COR-L47 (cell line): ENCODE data around the gene SULT4A1.

Source experiments
- DNase-seq: peaks from one replicate; lab custom pipeline; 2025; lab: John Stamatoyannopoulos, UW

SULT4A1 gene

GRCh38 chr22:43802897-43803495, 59.3 kb downstream of the SULT4A1 start:
- DNase-seq, result no peak

- no peak for DNase-seq
Measured at GRCh38 chr22:43800970-43801369, 61.3 kb downstream of the SULT4A1 start.

- no peak for DNase-seq
Measured at GRCh38 chr22:43798492-43798891, 63.8 kb downstream of the SULT4A1 start.

DNA sequence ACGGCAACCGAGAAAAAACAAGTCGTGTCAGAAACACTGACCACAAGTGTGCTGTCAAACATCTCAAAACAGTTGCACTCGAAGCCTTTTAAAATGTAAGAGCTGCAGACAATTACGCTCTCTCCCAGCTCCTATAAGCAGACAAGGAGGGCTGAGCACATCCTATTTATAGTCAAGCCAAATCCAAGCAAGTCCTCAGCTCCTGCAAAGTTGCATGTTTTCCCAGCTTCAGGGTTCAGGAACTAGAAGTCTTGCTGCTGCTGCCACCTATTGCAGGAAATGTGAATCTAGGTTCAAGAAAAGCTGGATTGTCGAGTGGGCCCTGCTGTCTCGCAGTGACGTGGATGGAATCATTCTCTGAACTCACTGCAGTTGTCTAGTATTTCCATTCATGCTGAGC, 65.7 kb downstream of the SULT4A1 start:
- DNase-seq, result peak; percentile 2

DNA sequence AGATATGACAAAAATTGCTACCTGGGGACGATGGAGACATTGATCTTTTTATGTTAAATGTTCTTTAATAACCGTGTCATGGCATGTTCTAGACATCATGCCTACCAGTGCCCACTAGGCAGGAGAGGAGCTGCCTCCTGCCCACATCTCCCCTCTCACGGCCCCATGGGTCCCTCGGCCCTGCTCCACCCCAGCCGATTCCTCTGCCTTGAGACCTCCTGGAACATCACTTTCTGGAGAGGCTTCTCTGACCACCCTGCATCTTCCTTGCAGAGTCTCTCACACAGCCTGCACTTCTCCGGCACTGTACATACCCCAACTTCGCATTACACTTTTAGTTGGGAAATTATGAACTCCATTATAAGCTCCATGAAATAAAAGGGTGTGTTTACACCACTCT, 67.0 kb downstream of the SULT4A1 start:
- no peak for DNase-seq

GRCh38 chr22:43792905-43793304, 69.4 kb downstream of the SULT4A1 start:
- DNase-seq, result no peak

- DNase-seq, result no peak
Measured at GRCh38 chr22:43789452-43789851, 72.9 kb downstream of the SULT4A1 start.

DNA sequence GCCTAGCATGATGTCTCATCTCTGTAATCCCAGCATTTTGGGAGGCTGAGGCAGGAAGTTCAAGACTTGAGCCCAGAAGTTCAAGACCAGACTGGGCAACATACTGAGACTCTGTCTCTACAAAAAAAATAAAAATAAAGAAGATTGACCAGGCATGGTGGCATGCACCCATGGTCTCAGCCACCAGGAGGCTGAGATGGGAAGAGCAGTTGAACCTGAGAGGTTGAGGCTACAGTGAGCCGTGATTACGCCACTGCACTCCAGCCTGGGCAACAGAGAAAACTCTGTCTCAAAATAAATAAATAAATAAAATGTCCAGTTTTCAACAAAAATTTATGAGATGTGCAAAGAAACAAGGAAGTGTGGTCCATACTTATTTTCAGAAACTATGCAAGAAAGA, 78.5 kb downstream of the SULT4A1 start:
- DNase-seq, result no peak

GRCh38 chr22:43782448-43782847, 79.9 kb downstream of the SULT4A1 start:
- DNase-seq, result no peak

DNA sequence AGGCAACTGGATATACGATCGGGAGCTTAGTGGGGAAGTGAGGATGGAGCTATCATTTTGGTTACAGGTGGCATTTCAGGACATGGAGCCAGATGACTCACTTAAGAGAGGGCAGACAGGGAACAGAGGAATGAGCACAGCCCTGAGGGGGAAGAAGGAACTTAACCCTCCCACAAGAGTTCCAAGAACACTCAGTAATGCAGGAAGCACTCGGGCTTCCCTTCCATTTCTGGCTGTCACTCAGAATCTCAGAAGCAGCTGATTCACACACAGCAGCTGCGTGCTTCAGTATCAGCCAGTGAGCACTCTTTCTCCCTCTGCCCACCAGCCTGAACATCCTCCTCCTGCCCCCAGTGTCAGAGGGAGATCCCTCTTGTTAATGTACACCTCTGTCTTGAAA, 85.0 kb downstream of the SULT4A1 start:
- no peak for DNase-seq

DNA sequence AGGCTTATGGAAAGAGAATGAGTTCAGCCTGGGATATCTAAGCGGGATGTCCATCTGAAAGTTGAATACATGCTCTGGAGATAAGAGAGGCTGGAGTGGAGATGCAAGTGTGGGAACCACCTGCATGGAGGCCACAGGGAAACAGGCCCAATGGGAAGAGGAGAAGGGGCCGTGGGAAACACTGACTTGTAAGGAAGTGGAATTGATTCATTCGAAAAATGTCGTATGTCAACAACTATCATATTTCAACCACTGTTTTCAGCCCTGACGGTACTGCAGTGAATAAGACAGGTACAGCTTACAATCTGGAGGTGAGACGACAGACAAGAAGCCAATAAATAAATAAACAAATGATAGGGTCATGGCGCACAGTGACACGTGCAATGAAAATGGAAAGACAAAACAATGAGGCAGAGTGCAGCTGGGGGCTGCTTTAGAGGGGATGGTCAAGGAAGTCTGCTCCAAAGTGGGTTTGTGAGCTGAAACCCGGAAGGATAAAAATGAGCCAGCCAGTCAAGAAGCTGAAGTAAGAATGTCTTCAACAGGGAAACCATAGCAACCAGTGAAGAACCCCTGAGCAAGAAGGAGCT, 86.1 kb downstream of the SULT4A1 start:
- no peak for DNase-seq
